Stimulated activated CD4-positive, alpha-beta T cell treated with anti-CD3 and anti-CD28 coated beads, Interleukin-1b, Interleukin-23, amount 100 ng/mL, for 24 hours (primary cell): ENCODE results near the gene GBP7.

Experiments
- DNase-seq, 4 experiments: peaks; one replicate each; pipeline ENCODE4 v3.0.0-alpha.2; 2020; ENCODE audit warnings: low read depth in 4 of 4, low spot score in 1 of 4

The GBP7 gene

GRCh38 chr1:89125240-89125912 is 50.4 kb downstream of the GBP7 start:
- DNase-seq: no peak

DNA sequence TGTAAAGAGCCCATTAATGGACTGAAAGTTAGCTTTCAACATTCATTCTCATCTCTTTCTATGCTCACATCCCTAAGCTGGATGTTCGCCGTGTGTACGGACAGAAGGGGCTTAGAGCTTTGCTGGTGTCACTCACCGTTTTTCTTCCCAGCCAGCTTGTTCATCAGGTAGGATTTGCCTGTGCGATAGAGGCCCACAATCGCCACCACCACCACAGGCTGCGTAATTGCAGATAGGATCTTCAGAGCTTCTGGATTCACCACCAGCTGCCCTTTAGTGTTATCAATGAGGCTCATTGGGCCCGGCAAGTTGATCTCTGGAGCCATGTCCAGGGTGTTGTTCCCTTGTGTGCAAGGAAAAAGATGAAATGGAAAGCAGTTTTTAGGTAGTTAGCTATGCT is 54.2 kb downstream of the GBP7 start:
- DNase-seq: no peak

DNA sequence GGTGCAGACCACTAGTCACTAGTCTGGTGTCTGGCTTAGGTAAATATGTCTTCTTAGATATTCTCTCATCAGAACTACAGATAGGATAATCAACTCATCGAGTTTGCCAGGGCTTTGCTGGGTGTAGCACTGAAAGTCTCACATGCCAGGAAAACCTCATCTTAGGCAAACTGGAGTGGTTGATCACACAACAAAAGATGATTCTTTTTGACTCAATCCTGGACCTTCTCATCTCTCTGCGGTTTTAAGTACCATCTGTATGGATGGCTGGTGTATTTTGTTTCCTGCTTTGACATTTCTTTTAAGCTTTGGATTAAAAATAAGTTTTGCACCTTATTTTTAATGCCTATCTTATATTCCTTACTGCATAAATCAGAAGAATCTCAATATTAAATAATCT is 61.1 kb downstream of the GBP7 start:
- no peak for DNase-seq

- no peak for DNase-seq
Measured at GRCh38 chr1:89112871-89113613, 62.8 kb downstream of the GBP7 start.

DNA sequence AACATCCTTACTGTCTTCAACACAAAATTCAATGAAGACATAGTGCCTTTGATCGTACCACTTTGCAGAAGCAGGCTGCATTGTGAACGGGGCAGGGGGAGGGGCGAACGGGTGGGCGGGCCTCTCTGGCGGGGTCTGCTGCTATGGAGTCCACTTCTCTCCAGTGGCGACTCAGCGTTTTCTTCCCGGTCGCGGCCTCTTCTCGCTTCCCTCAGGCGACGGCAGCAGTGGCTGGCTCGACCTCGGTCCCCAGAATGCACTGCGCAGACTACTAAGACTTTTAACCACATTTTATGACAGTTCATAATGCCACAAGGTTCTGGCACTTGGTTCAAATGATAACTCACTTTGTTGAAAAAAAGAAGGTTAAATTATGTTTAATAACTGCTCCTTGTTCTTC is 71.1 kb downstream of the GBP7 start:
- no peak for DNase-seq

DNA sequence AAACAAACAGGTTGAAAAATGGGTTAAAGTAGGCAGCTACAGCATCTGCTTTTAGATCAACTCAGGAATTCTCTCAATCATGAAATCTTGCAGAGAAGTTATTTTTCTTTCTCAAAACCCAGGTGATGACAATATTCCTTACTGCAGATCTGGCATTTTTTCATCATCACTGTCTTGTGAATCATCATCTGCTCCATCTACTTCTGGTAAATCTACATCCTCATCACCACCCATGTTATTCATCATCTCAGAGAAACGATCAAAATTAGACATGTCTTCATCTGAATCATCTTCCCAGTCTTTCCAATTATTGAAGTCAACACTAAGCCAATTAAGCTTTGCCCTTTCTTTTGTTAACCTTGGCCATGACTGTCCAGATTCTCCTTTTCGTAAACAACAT is 71.7 kb downstream of the GBP7 start:
- DNase-seq: no peak

DNA sequence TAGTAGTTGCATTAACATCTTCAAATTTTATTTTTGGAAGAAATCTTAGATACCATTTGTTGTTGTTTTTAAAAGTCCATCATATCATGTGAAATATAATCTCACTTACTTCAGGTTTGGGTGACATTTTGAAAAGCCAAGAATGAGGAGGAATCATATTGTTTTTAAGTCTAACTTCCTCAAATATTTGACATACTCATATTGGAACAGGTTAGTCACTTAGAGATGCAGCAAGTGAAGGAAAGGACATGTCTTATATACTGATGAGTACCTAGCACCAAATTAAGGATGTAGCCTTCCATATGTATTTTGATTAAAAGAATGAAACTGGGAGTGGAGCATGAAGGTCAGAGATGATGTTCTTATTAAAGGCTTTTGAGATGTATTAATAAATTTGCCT is 73.8 kb downstream of the GBP7 start:
- DNase-seq: no peak

DNA sequence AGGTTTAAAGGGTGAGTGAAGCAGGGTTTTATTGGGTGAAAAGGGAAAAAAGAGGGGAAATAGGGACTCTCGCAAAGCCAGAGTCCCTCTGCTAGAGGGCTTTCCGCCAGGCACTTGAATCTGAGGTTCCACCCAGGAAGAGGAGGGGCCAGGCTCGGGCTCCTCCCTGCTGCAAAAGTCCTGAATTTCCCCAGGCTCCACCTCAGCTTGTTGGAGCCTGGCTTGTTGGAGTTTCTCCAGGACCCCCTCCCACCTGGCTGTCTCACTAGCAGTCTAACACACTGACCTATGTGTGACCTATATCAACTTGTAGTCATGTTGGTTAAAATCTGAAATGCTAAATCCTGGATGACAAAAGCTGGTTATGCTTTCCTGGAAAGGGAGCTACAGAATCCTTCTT is 75.4 kb downstream of the GBP7 start:
- DNase-seq: no peak

DNA sequence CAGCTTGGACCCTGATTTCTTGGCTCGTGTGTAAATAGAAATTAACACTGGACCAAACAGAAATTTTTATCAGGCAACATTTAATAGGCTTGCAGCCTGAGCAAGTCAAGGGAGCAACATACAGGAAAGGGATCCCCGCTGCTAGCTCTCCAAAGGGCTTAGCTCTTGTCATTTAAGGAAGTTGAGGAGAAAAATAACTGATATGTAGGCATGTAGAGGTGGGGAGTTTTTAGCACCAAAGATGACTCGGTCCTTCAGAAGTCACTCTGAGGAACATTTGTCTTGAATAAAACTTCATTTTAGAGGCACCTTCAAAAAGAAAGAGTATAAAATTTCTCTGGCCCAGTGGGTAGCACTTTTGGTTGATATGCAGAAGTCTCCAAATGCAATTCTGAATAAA is 76.9 kb downstream of the GBP7 start:
- no peak for DNase-seq

- no peak for DNase-seq
Measured at GRCh38 chr1:89095737-89096136, 80.1 kb downstream of the GBP7 start.

DNA sequence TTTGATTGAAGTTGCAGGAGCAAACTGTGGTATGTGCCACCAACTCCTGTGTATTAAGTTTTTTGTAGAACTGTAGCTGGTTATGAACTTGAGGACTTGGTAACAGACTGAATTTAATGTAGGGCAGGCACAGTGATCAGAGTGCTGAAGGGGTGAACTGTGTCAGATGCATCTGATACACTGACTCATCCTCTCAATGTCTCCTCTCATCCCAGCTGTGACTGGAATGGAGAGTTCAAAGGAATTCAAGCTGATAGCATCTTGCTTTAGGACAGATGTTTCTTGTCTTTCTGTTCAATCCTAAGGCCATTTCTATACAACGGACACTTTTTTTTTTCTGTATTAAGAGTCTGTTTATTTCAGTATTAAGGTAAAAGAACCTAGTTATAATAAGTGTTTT is 85.8 kb downstream of the GBP7 start:
- DNase-seq: no peak

- DNase-seq: no peak
Measured at GRCh38 chr1:89088572-89088971, 87.2 kb downstream of the GBP7 start.

DNA sequence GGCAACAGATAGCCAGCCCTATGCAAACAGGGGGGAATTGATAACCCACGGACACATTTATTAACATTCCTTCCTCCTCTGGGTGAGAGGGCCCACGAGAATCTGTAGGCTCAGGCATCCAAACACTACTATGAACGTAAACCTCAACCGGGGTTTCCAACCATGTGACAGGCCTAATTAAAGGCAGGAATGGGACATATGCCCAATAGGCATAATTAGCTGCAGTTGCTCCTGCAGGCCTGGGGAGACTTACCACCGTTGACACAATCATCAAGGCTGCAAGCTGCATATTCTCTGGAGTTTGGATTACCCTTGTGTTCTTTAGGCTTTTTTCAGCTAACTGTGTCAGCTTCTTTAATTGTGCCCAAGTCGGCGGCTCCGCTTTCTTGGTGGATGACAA is 88.6 kb downstream of the GBP7 start:
- DNase-seq: no peak

DNA sequence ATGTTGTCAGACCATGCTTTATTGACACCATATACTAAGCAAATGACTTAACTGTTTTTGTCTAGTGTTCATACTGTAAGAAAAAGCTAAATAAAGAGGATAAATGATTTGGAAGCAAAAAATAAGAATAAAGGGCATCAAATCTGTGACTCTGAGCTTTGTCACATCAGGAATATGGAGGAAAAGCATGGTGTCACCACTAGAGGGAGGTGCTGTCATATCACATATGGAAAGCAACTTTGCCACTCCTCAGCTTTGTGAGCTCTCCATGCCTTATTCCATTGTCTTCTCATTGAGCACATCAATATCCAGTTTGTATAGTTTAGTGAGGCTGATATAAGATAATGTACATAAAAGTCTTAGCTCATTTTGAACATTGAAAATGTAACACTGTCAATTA is 90.0 kb downstream of the GBP7 start:
- DNase-seq: peak in 1 of 4 experiments; percentile 26
